GM18508 (cell line): ENCODE measurements around the gene NTN5.
"Not testable (repeated sequence)": the region's sequence is repeated elsewhere in the genome, so short reads cannot be mapped to it uniquely, and the experiment has no call there.

Source experiments
- ATAC-seq: cut with Tn5 transposase; IDR thresholded peaks from one replicate; pipeline ENCODE4 v1.9.1; 2021; ENCODE audit warnings: moderate number of reproducible peaks; ENCODE audit not compliant: insufficient read depth, unreplicated experiment

Gene NTN5

GRCh38 chr19:48702701-48703100 lies 29.9 kb upstream of the NTN5 start:
- ATAC-seq, result no peak

GRCh38 chr19:48698046-48698445 lies 25.2 kb upstream of the NTN5 start:
- ATAC-seq, result no peak

- ATAC-seq, result no peak
Observed at GRCh38 chr19:48696353-48697010, 23.7 kb upstream of the NTN5 start.

- ATAC-seq, result no peak
Observed at GRCh38 chr19:48695743-48696352, 23.0 kb upstream of the NTN5 start, which contains the start of gene FUT2. Gene FUT2, plus strand, starts transcription at chr19:48695971. Its CDS starts 6,986 bp downstream, at chr19:48702957.

GRCh38 chr19:48693629-48694028 lies 20.8 kb upstream of the NTN5 start:
- not testable (repeated sequence) for ATAC-seq

- ATAC-seq, result no peak
Observed at GRCh38 chr19:48689449-48689848, 16.6 kb upstream of the NTN5 start.

GRCh38 chr19:48687776-48688175 lies 15.0 kb upstream of the NTN5 start:
- no peak for ATAC-seq

GRCh38 chr19:48686637-48687036 lies 13.8 kb upstream of the NTN5 start:
- ATAC-seq, result not testable (repeated sequence)

GRCh38 chr19:48686088-48686487 lies 13.3 kb upstream of the NTN5 start:
- no peak for ATAC-seq

- ATAC-seq, result no peak
Observed at GRCh38 chr19:48685583-48685982, 12.8 kb upstream of the NTN5 start.

GRCh38 chr19:48683349-48683748 lies 10.5 kb upstream of the NTN5 start:
- no peak for ATAC-seq

- ATAC-seq, result no peak
Observed at GRCh38 chr19:48681127-48681470, 8.3 kb upstream of the NTN5 start.

- ATAC-seq, result no peak
Observed at GRCh38 chr19:48680436-48681126, 7.8 kb upstream of the NTN5 start.

- ATAC-seq, result not testable (repeated sequence)
Observed at GRCh38 chr19:48680006-48680405, 7.2 kb upstream of the NTN5 start.

- no peak for ATAC-seq
Observed at GRCh38 chr19:48678201-48678600, 5.4 kb upstream of the NTN5 start.

GRCh38 chr19:48676887-48677286 lies 4.1 kb upstream of the NTN5 start:
- no peak for ATAC-seq

GRCh38 chr19:48676487-48676886 lies 3.7 kb upstream of the NTN5 start:
- no peak for ATAC-seq

- no peak for ATAC-seq
Observed at GRCh38 chr19:48674921-48675824, 2.4 kb upstream of the NTN5 start.

- no peak for ATAC-seq
Observed at GRCh38 chr19:48674216-48674809, 1.5 kb upstream of the NTN5 start.

- no peak for ATAC-seq
Observed at GRCh38 chr19:48673436-48674100, 751 bp upstream of the NTN5 start.
